ENCODE measurements around the gene AP4M1. TPM values are rescaled to one million over a fixed set of nuclear protein-coding genes. Genes with fewer than 3 reads are reported as not detected.

Gene AP4M1
- polyA plus RNA-seq, 1 donor from 2014 or later, result 100 TPM

DNA sequence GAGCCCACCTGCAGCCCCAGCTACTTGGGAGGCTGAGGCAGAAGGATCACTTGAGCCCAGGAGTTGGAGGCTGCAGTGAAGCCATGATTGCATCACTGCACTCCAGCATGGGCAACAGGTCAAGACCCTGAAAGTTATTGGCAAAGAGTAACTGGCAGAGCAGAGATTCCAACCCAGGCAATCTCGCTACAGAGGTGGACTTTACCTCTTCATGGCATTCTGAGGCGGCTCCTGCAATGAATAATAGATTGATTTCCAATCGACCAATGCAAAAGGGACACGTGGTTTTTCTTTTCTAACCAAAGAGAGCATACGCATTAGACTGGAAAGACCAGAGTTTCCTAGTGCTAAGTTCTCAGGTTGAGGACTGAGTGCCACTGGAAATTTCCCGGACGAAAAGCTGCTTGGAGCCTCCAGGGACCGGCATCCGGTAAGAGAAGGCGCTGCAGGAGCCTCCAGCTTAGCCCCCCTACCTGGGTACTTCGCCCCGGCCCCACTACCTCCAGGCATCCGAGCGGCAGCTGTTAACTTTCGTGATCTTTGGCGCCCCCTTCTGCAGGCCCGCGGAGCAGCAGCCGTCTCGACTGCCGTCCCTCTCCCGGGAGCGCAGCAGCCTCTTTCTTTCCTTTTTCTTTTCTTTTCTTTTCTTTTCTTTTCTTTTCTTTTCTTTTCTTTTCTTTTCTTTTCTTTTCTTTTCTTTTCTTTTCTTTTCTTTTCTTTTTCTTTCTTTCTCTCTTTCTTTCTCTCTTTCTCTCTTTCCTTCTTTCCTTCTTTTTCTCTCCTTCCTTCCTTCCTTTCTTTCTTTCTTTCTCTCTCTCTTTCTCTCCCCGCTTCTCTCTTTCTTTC, 29.4 kb downstream of the AP4M1 start:
- Histone ChIP-seq H3K27ac (ENCODE audit: low read length) (no peak overlapping the region), H3K9ac (ENCODE audit: low read length) (no peak overlapping the region), H2AFZ (ENCODE audit: low read depth, low read length) (no peak overlapping the region), H3K9me2 (ENCODE audit: insufficient read depth, low read length) (no peaks in the 10 kb centered on the region), H3K27me3 (ENCODE audit: insufficient read depth, low read depth, low read length) (no peaks in the 10 kb centered on the region), H3F3A (ENCODE audit: insufficient read depth, low read length, poor library complexity, severe bottlenecking) (peaks cover 3% of the 10 kb centered on the region), H3K4me2 (ENCODE audit: low read length) (no peak overlapping the region), H3K4me3 (ENCODE audit: low read length) (peak overlapping the region; percentile 25), H4K20me1 (ENCODE audit: insufficient read depth) (no peaks in the 10 kb centered on the region), H3K9me3 (ENCODE audit: low read length) (no peaks in the 10 kb centered on the region), H3K79me2 (replicated peaks; ENCODE audit: insufficient read depth, low read length) (no peaks in the 10 kb centered on the region), H3K36me3 (ENCODE audit: insufficient read depth, low read length) (no peaks in the 10 kb centered on the region)
- TF ChIP-seq POLR2AphosphoS5 (IDR thresholded peaks at IDR 0.05) (no peak), CTCF (IDR thresholded peaks at IDR 0.05; ENCODE audit: poor library complexity, severe bottlenecking) (peak; percentile 88), SMC3 (conservative IDR thresholded peaks at IDR 0.05; ENCODE audit: poor library complexity) (peak; percentile 76), EZH2 (IDR thresholded peaks at IDR 0.05; ENCODE audit: borderline replicate concordance, insufficient read depth, low read length, poor library complexity, severe bottlenecking) (no peak), RAD21 (conservative IDR thresholded peaks at IDR 0.05) (peak; percentile 80), MXI1 (conservative IDR thresholded peaks at IDR 0.05; ENCODE audit: poor library complexity, severe bottlenecking) (no peak)
- TF ChIP-seq, protein P1, sequence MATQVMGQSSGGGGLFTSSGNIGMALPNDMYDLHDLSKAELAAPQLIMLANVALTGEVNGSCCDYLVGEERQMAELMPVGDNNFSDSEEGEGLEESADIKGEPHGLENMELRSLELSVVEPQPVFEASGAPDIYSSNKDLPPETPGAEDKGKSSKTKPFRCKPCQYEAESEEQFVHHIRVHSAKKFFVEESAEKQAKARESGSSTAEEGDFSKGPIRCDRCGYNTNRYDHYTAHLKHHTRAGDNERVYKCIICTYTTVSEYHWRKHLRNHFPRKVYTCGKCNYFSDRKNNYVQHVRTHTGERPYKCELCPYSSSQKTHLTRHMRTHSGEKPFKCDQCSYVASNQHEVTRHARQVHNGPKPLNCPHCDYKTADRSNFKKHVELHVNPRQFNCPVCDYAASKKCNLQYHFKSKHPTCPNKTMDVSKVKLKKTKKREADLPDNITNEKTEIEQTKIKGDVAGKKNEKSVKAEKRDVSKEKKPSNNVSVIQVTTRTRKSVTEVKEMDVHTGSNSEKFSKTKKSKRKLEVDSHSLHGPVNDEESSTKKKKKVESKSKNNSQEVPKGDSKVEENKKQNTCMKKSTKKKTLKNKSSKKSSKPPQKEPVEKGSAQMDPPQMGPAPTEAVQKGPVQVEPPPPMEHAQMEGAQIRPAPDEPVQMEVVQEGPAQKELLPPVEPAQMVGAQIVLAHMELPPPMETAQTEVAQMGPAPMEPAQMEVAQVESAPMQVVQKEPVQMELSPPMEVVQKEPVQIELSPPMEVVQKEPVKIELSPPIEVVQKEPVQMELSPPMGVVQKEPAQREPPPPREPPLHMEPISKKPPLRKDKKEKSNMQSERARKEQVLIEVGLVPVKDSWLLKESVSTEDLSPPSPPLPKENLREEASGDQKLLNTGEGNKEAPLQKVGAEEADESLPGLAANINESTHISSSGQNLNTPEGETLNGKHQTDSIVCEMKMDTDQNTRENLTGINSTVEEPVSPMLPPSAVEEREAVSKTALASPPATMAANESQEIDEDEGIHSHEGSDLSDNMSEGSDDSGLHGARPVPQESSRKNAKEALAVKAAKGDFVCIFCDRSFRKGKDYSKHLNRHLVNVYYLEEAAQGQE (IDR thresholded peaks at IDR 0.05; ENCODE audit: borderline replicate concordance), result no peak

DNA sequence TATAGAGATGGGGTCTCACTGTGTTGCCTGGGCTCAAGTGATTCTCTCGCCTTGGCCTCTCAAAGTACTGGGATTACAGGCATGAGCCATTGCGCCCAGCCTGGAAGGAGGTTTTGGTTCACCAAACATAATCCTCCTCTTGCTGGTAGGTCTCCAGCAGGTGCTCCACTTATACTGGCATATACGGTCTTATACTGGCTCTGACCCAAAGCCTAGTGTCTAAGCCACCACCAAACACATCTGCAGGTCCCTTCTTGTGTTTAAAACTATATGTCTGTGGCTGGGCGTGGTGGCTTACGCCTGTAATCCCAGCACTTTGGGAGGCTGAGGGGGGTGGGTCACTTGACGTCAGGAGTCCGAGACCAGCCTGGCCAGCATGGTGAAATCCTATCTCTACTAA, 30.7 kb downstream of the AP4M1 start:
- no peaks in the 10 kb centered on the region for H4K20me1 ChIP-seq (ENCODE audit: insufficient read depth)
- no peaks in the 10 kb centered on the region for H3K9me2 ChIP-seq (ENCODE audit: insufficient read depth, low read length)
- TF ChIP-seq MXI1 (conservative IDR thresholded peaks at IDR 0.05; ENCODE audit: poor library complexity, severe bottlenecking) (no peak), CTCF (IDR thresholded peaks at IDR 0.05; ENCODE audit: poor library complexity, severe bottlenecking) (no peak)

More for the DNA sequence above, 30.7 kb downstream of the AP4M1 start:
- H3K27me3 ChIP-seq (ENCODE audit: insufficient read depth, low read depth, low read length), result no peaks in the 10 kb centered on the region
- no peaks in the 10 kb centered on the region for H3K79me2 ChIP-seq (replicated peaks; ENCODE audit: insufficient read depth, low read length)
- H3K4me3 ChIP-seq (ENCODE audit: low read length), result no peak overlapping the region
- H3K27ac ChIP-seq (ENCODE audit: low read length), result no peak overlapping the region
- H3K4me2 ChIP-seq (ENCODE audit: low read length), result no peak overlapping the region
- H2AFZ ChIP-seq (ENCODE audit: low read depth, low read length), result no peak overlapping the region
- H3K9ac ChIP-seq (ENCODE audit: low read length), result no peak overlapping the region
- no peaks in the 10 kb centered on the region for H3K36me3 ChIP-seq (ENCODE audit: insufficient read depth, low read length)
- no peaks in the 10 kb centered on the region for H3F3A ChIP-seq (ENCODE audit: insufficient read depth, low read length, poor library complexity, severe bottlenecking)
- H3K9me3 ChIP-seq (ENCODE audit: low read length), result no peaks in the 10 kb centered on the region
